ENCODE data around the gene CEP68.
"Not testable (repeated sequence)": the region's sequence is repeated elsewhere in the genome, so short reads cannot be mapped to it uniquely, and the experiment has no call there.

Gene CEP68

DNA sequence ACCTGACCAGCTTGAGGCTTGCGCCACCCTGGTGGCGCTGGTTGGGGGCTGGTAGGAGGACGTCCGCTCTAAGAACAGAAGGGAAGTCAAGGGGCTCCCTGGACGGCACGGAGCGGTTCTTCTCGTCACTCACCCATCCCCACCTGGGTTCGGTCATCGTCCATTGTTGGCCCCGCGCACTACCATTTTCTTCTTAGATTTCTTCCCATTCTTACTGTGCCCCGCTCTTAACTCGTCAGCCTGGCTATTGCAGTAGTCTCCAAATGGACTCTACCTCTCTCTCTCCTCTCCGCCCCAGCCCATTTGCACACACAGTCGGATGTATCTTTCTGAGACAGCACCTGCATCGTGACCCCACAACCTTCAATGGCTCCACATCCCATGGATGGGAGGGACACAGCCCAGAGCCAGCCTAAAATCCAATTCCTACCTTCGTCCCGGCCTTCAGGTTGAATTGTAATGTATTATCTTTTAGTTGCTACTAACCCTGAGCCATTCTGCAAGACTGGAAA is 74.5 kb downstream of the CEP68 start:
- DNase-seq (ENCODE audit: low spot score) = no peak

DNA sequence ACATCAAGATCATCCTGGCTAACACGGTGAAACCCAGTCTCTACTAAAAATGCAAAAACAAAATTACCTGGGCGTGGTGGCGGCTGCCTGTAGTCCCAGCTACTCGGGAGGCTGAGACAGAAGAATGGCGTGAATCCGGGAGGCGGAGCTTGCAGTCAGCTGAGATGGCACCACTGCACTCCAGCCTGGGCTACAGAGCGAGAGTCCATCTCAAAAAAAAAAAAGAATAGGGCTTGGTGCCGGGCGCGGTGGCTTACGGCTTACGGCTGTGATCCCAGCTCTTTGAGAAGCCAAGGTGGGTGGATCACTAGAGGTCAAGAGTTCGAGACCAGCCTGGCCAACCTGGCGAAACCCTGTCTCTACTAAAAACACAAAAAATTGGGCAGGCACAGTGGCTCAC is 76.7 kb downstream of the CEP68 start:
- not testable (repeated sequence) for DNase-seq (ENCODE audit: low spot score)

DNA sequence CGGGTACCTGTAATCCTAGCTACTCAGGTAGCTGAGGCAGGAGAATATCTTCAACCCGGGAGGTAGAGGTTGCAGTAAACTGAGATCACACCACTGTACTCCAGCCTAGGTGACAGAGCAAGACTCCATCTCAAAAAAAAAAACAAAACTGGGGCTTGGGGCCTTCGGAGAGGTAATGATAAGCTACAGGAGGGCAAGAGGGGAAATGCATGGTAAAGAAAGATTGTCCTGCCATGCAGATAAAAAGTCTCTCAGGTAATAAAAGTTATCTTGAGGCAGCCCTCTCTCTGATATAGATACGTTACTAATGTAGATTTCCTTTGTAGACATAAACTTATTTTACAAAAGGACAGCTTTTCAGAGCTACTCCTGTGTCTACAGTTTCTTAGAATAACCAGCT is 77.4 kb downstream of the CEP68 start:
- DNase-seq (ENCODE audit: low spot score) = no peak

DNA sequence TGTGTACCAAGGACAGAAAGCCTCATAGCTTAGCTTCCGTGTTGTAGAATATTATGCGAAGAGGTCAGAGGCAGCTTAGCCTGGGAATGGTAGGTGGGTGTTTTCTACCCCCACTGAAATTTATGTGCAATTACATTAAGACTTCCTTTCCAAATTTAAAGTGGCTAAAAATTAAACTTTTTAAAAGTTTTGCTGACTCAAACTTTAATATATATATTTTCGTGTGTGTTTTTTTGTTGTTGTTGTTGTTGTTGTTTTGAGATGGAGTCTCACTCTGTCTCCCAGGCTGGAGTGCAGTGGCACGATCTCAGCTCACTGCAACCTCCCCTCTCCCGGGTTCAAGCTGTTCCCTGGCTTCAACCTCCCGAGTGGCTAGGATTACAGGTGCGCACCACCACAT is 77.9 kb downstream of the CEP68 start:
- no peak for DNase-seq (ENCODE audit: low spot score)

DNA sequence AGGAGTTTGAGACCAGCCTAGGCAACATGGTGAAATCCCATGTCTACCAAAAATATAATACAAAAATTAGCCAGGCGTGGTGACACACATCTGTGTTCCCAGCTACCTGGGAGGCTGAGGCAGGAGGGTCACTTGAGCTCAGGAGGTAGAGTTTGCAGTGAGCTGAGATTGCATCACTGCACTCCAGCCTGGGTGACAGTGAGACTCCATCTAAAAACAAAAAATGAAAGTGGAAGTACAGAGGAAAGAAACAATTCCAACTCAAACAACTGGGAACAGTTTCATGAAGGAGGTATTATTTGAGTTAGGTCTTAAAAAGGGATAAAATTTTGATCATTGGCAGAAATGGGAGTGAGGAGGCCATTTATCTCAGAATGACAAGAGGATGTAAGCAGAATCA is 80.0 kb downstream of the CEP68 start:
- DNase-seq (ENCODE audit: low spot score) = no peak
